BE2C (cell line): ENCODE measurements around the gene CCDC88B.

Experiments used
- DNase-seq: peaks from one replicate; pipeline ENCODE4 v3.0.0-alpha.2; 2020
- H3K27me3 ChIP-seq: fragments of 250-450 bp; sonication (Bioruptor Pico); 2 replicates; pipeline ENCODE4 v1.5.1; 2020; ENCODE audit warnings: mild to moderate bottlenecking
- H3K36me3 ChIP-seq: fragments of 250-450 bp; sonication (Bioruptor Pico); 2 replicates; pipeline ENCODE4 v1.5.1; 2020; ENCODE audit warnings: mild to moderate bottlenecking
- H3K4me1 ChIP-seq: fragments of 250-450 bp; sonication (Bioruptor Pico); 2 replicates; pipeline ENCODE4 v1.5.1; 2020
- H3K4me3 ChIP-seq: 2 replicates; pipeline ENCODE4 v1.5.1; 2011; ENCODE audit warnings: low read depth, low read length
- H3K9me3 ChIP-seq: fragments of 250-450 bp; sonication (Bioruptor Pico); 2 replicates; pipeline ENCODE4 v1.5.1; 2020
- TF ChIP-seq, protein P1 (sequence below): IDR thresholded peaks from 2 replicates; pipeline ENCODE4 v1.5.1; 2012; ENCODE audit warnings: mild to moderate bottlenecking, low read depth, low read length

The CCDC88B gene

GRCh38 chr11:64317325-64317960, 22.6 kb upstream of the CCDC88B start, which contains the start of gene TRMT112:
TSS of gene TRMT112 (minus strand) at chr11:64317559. CDS start at chr11:64317526, 33 bp downstream.
- TF ChIP-seq, protein P1, sequence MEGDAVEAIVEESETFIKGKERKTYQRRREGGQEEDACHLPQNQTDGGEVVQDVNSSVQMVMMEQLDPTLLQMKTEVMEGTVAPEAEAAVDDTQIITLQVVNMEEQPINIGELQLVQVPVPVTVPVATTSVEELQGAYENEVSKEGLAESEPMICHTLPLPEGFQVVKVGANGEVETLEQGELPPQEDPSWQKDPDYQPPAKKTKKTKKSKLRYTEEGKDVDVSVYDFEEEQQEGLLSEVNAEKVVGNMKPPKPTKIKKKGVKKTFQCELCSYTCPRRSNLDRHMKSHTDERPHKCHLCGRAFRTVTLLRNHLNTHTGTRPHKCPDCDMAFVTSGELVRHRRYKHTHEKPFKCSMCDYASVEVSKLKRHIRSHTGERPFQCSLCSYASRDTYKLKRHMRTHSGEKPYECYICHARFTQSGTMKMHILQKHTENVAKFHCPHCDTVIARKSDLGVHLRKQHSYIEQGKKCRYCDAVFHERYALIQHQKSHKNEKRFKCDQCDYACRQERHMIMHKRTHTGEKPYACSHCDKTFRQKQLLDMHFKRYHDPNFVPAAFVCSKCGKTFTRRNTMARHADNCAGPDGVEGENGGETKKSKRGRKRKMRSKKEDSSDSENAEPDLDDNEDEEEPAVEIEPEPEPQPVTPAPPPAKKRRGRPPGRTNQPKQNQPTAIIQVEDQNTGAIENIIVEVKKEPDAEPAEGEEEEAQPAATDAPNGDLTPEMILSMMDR = no peak
- Histone ChIP-seq H3K4me1 (no peaks in the 10 kb centered on the region), H3K9me3 (no peaks in the 10 kb centered on the region), H3K4me3 (peak within 1 kb of the TSS; percentile 78), H3K36me3 (0 out of 2 replicates have a peak, but pooled peaks cover 6% of the 10 kb centered on the region), H3K27me3 (no peaks in the 10 kb centered on the region)
- DNase-seq = peak; percentile 85

DNA sequence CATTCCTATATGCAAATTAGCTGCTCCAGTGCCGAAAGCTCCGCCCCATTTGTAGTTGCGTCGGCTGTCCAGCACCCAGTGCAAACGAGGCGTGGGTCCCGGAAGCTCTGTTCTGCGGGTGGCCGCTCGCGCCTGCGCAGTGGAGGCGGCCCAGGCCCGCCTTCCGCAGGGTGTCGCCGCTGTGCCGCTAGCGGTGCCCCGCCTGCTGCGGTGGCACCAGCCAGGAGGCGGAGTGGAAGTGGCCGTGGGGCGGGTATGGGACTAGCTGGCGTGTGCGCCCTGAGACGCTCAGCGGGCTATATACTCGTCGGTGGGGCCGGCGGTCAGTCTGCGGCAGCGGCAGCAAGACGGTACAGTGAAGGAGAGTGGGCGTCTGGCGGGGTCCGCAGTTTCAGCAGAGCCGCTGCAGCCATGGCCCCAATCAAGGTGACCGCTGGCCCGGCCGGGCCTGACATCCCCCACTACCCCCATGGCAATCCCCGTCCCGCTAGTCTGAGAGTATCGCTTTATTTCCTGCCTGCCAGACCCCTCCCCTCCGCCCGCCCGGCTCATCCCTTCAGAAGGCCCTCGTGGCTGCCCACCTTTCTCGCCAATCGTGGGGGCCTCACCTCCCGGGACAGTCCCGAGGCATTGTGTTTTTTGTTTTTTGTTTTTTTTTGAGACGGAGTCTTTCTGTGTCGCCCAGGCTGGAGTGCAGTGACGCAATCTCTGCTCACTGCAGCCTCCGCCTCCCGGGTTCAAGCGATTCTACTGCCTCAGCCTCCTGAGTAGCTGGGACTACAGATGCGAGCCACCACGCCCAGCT, 21.8 kb upstream of the CCDC88B start, which contains the start of gene PRDX5:
TSS of gene PRDX5 (plus strand) at position 161 of the 805 bp plus-strand sequence. CDS start at position 256, 95 bp downstream.
- H3K36me3 ChIP-seq = 0 out of 2 replicates have a peak, but pooled peaks cover 6% of the 10 kb centered on the region
- H3K9me3 ChIP-seq = no peaks in the 10 kb centered on the region
- peak; percentile 92 for DNase-seq
- peak within 1 kb of the TSS; percentile 78 for H3K4me3 ChIP-seq
- TF ChIP-seq, protein P1 = 0 out of 2 replicates have a peak, but pooled peaks have one; percentile 14
- H3K27me3 ChIP-seq = no peaks in the 10 kb centered on the region
- H3K4me1 ChIP-seq = no peaks in the 10 kb centered on the region

GRCh38 chr11:64318766-64319761, 20.9 kb upstream of the CCDC88B start:
- TF ChIP-seq, protein P1 = no peak
- DNase-seq = no peak
- Histone ChIP-seq H3K27me3 (no peaks in the 10 kb centered on the region), H3K4me3 (peak overlapping the region; percentile 78), H3K36me3 (0 out of 2 replicates have a peak, but pooled peaks cover 6% of the 10 kb centered on the region), H3K9me3 (no peaks in the 10 kb centered on the region), H3K4me1 (no peaks in the 10 kb centered on the region)

GRCh38 chr11:64320556-64320955, 19.4 kb upstream of the CCDC88B start:
- DNase-seq = no peak
- no peaks in the 10 kb centered on the region for H3K27me3 ChIP-seq
- H3K4me1 ChIP-seq = no peaks in the 10 kb centered on the region
- TF ChIP-seq, protein P1 = no peak
- H3K36me3 ChIP-seq = no peaks in the 10 kb centered on the region
- no peaks in the 10 kb centered on the region for H3K9me3 ChIP-seq
- no peak overlapping the region for H3K4me3 ChIP-seq

- no peak for DNase-seq
- no peak overlapping the region for H3K4me3 ChIP-seq
- TF ChIP-seq, protein P1 = no peak
- H3K27me3 ChIP-seq = no peaks in the 10 kb centered on the region
- no peaks in the 10 kb centered on the region for H3K36me3 ChIP-seq
- no peaks in the 10 kb centered on the region for H3K4me1 ChIP-seq
- H3K9me3 ChIP-seq = no peaks in the 10 kb centered on the region
Measured at GRCh38 chr11:64321026-64321425, 19.0 kb upstream of the CCDC88B start.
